HG03045 (cell line): ENCODE data around the gene DNAJB6.
A peak's percentile ranks its signal among the peaks of the same experiment; 100 is the strongest.

Experiments used
- ATAC-seq: cut with Tn5 transposase; IDR thresholded peaks from one replicate; pipeline ENCODE4 v1.9.1; 2021; ENCODE audit warnings: mild to moderate bottlenecking, moderate library complexity; ENCODE audit not compliant: unreplicated experiment

The DNAJB6 gene

GRCh38 chr7:157336383-157337315, at the start of gene DNAJB6:
Gene DNAJB6 (plus strand): TSS chr7:157337004. CDS start chr7:157358573, 21,569 bp downstream.
- peak; percentile 72 for ATAC-seq

GRCh38 chr7:157291404-157292080, 45.3 kb upstream of the DNAJB6 start:
- no peak for ATAC-seq

DNA sequence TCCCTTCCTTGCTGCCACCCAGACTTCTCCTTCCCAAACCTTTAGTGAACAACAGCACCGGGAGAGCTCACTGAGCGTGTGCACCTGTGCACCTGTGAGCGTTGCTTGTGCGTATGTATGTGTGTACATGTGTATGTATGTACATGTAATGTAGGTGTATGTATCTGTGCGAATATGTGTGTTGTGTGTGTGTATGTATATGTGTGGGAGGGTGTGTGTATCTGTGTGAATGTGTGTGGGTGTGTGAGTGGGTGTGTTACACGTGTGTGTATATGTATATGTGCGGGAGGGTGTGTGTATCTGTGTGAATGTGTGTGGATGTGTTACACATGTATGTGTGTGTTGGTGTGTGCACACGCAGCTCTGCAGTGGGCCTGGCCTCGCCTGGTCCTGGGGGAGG, 44.5 kb upstream of the DNAJB6 start:
- ATAC-seq, result no peak

- no peak for ATAC-seq
Observed at GRCh38 chr7:157292770-157293412, 43.9 kb upstream of the DNAJB6 start.

DNA sequence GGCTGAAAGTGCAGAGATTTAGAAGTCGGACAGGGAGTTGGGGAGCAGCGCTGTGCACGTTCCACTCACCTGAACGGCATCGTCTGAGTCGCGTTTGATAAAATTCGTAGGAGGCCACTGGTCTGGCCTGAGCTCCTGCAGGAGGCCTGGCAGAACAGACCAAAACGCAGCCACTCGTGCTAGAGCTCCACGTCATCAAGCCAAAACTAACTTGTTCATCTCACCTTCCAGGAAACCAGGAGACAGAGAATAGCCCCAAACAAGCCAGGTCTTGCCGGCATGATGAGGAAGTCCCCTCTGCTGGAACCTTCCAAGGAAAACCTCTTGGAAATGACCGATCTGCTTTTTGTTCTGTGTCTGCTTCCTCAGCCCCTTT, 43.4 kb upstream of the DNAJB6 start:
- ATAC-seq, result no peak

DNA sequence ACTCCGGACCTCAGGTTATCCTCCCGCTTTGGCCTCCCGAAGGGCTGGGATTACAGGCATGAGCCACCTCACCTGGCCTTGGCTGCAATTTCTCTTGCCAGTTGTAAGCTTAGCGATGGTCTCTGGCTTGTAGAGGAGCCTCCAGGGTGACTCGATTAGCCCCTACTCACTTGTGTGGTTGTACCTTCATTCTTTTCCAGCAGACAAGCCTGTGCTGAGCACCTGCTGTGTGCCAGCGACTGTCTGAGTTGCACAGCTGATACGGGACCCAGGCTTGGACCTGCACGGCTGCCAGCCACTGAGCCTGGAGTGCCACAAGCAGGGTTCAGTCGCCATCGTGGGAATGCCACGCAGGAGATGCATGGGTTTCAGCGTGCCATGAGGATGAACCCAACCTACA, 42.0 kb upstream of the DNAJB6 start:
- no peak for ATAC-seq

GRCh38 chr7:157295338-157295737, 41.5 kb upstream of the DNAJB6 start:
- no peak for ATAC-seq

DNA sequence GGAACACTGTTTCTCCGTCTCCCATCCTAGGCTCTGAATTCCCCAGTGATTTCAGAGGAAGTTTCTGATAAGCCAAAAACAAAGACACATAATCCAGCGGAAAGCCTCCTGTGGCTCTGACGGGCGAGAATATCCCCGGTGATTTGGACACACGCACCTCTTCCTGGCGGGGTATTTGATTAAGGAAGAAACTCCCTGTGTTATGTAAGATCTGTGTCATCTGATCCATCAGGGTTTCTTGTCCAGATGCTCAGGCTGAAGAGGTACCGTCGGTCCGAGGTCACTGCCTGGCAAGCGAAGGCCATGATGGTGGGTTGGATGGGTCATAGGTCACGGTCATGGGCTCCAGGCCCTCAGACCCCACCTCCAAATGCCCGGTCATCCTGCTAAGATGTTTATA, 39.6 kb upstream of the DNAJB6 start:
- ATAC-seq, result no peak

- no peak for ATAC-seq
Observed at GRCh38 chr7:157299317-157299612, 37.5 kb upstream of the DNAJB6 start.

GRCh38 chr7:157299613-157300368, 37.0 kb upstream of the DNAJB6 start:
- no peak for ATAC-seq

GRCh38 chr7:157300369-157300825, 36.4 kb upstream of the DNAJB6 start:
- no peak for ATAC-seq

GRCh38 chr7:157301610-157302120, 35.1 kb upstream of the DNAJB6 start:
- peak; percentile 6 for ATAC-seq

DNA sequence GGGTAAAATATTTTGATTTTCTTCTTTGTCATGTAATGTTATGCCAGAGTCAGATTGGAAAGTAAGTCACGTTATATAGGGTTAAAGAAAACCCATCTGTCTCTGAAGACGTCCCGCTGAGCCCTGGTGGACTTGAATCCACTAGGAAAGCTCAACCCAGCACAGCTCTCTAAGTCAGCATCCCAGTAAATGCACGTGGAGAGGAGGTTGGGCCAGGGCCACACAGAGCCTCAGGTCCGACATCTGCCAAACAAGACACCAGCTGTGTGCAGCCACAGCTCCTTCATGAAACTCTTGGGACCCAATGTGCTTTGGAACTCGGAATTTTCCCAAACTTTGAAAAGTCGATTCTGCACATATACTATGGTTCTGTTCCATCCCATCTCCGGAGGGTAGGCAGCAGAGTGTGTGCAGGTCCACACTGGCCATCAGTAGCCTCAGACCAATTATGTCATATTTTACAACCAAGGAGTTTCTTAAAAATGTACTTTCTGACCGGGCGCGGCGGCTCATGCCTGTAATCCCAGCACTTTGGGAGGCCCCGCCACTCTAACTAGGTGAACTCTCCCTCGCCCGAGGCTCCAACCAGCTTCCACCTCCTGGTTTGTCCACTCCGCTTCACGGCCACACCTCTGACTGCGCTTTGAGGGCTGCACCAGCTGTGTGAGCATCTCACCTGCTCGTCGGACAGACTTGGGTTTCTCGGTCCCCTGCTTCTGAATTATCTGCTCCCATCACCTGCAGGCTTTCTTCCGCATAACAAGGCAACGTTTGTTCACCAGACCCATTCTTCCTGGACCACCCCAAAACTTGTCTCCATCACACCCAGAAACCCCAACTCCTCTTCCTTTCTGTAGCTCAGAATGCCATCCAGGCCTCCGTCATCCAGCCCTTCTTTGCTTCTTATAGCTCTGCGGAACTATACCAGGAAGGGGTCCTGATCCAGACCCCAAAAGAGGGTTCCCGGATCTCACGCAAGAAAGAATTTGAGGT, 29.7 kb upstream of the DNAJB6 start:
- ATAC-seq, result no peak

DNA sequence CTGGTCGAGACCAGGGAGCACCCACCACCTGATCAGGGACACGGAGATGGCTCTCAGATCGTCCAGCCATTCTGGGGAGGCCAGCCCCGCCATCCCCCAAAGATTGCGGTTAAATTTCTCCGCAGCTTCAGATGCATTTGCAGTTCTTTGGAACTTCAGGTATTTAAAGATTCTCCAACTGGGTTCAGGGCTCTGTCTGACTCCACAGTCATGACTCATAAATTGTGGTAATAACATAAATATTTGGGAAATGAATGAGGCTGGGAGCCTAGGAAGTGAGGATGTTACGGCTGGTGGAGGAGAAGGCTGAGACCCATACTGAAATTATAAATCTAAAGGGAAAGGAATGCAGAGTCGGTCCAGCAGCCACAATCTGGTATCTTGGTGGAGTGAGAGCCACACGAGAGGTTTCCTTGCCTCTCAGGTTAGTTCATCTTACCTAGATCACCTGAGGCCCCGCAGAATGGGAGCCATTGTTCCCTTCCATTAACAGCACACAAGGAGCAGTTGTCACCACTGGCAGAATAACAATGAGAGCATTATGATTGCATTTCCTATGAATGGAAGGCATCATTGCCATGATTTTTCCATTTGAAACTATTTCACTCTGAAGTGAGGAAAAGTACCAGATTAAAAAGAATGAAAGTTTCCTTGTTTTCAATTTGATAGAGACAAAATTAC, 26.7 kb upstream of the DNAJB6 start:
- ATAC-seq, result no peak

DNA sequence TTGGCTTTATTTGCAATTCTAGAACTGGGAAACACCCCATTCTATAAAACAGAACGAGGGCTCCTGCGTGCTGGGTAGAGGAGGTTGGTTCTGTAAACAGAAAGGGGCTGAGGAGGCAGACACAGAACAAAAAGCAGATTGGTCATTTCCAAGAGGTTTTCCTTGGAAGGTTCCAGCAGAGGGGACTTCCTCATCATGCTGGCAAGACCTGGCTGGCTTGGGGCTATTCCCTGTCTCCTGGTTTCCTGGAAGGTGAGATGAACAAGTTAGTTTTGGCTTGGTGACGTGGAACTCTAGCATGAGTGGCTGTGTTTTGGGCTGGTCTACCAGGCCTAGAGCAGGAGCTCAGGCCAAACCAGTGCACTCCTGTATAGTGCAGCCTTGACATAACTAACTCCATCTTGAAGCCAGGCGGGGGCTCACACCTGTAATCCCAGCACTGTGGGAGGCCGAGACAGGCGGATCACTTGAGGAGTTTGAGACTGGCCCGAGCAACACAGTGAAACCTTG, 26.1 kb upstream of the DNAJB6 start:
- ATAC-seq, result no peak

DNA sequence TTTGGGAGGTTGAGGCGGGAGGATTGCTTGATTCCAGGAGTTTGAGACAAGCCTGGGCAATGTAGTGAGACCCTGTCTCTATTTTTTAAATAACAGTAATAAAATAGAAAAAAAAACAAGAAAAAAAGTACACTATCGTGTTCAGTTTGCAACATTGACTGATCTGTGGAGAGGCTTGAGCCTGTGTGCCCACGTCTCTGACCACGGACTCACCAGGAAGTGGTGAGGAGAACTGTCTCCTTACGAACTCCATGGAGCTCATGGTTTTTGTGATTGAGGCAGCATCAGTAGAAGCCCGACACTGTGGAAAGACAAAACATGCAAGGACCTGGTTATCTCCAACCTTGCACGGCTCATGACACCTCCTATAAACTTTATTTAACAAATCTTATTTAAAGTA, 23.9 kb upstream of the DNAJB6 start:
- no peak for ATAC-seq

DNA sequence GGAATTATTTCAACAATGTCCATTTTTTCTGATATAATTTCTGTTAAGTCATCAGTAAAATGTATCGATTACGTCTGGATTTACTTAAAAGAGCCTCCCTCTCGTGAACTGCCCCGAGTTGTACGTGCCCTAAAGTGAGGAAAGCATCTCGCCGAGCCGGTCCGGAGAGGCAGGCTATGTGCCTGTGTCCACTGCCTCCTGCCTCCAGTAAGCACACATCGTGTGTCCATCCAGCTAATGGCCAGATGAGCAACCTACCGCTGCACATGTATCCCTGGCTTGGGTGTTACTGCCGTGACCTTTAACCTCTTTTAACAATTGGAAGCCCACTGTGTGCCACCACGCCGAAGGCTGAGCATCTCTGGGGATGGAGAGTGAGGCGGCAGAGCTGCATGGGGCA, 23.2 kb upstream of the DNAJB6 start:
- no peak for ATAC-seq

DNA sequence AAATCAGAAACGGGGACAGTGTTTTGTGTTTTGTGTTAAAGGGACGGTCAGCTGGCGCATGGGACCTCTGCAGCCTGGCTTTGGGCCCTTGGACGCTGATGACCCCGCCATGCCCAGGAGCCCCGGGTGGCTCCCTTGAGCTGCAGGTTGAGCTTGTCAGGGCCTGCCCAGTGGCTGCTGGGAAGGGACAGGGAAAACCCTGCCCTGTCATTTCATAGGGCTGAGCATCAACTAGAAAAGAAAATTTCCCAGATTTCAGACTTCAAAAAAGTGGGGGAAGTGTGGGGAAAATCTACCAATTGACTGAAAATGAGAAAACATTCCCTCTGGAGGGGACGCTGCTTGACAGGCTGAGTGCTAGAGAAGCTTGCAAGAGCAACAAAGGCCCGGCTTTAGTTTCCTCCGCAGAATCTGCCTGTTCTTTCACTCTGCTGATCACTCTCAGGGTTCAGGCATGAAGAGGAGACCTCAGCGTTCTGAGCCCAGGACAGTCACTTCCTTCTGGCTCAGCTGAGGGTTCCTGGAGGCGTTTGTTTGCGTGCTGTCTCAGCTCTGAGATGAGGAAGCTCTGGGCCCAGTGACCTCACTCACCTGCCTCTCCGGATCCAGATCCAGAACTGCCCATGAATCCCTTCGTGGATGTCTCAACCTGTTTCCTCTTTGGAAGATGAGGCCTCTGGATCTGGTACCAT, 18.6 kb upstream of the DNAJB6 start:
- peak; percentile 83 for ATAC-seq
